Measurements from ENCODE around the gene THSD7B.
"Not testable (repeated sequence)": the region's sequence is repeated elsewhere in the genome, so short reads cannot be mapped to it uniquely, and the experiment has no call there.

Gene THSD7B

GRCh38 chr2:136765256-136766072 is at the start of gene THSD7B:
TSS of gene THSD7B (plus strand) at chr2:136765545. CDS start at chr2:136882179, 116,634 bp downstream.
- no peak for DNase-seq (ENCODE audit: low spot score)

- DNase-seq (ENCODE audit: low spot score) = no peak
Measured at GRCh38 chr2:136718273-136718672, 47.1 kb upstream of the THSD7B start.

GRCh38 chr2:136727973-136728699 is 37.2 kb upstream of the THSD7B start:
- DNase-seq (ENCODE audit: low spot score) = no peak

- no peak for DNase-seq (ENCODE audit: low spot score)
Measured at GRCh38 chr2:136736236-136736635, 29.1 kb upstream of the THSD7B start.

- no peak for DNase-seq (ENCODE audit: low spot score)
Measured at GRCh38 chr2:136738044-136738443, 27.3 kb upstream of the THSD7B start.

- DNase-seq (ENCODE audit: low spot score) = no peak
Measured at GRCh38 chr2:136741471-136741870, 23.9 kb upstream of the THSD7B start.

- no peak for DNase-seq (ENCODE audit: low spot score)
Measured at GRCh38 chr2:136750065-136750464, 15.3 kb upstream of the THSD7B start.

GRCh38 chr2:136751406-136751805 is 13.9 kb upstream of the THSD7B start:
- DNase-seq (ENCODE audit: low spot score) = no peak

GRCh38 chr2:136758504-136758903 is 6.8 kb upstream of the THSD7B start:
- not testable (repeated sequence) for DNase-seq (ENCODE audit: low spot score)

GRCh38 chr2:136764452-136765255 is 691 bp upstream of the THSD7B start:
- DNase-seq (ENCODE audit: low spot score) = no peak

- DNase-seq (ENCODE audit: low spot score) = no peak
Measured at GRCh38 chr2:136766073-136766404, 694 bp downstream of the THSD7B start.

- no peak for DNase-seq (ENCODE audit: low spot score)
Measured at GRCh38 chr2:136767030-136767429, 1.7 kb downstream of the THSD7B start.

- DNase-seq (ENCODE audit: low spot score) = no peak
Measured at GRCh38 chr2:136769871-136770270, 4.5 kb downstream of the THSD7B start.

- DNase-seq (ENCODE audit: low spot score) = no peak
Measured at GRCh38 chr2:136770384-136770783, 5.0 kb downstream of the THSD7B start.

- no peak for DNase-seq (ENCODE audit: low spot score)
Measured at GRCh38 chr2:136777391-136777790, 12.0 kb downstream of the THSD7B start.

- DNase-seq (ENCODE audit: low spot score) = no peak
Measured at GRCh38 chr2:136783856-136784255, 18.5 kb downstream of the THSD7B start.

GRCh38 chr2:136785215-136785614 is 19.9 kb downstream of the THSD7B start:
- DNase-seq (ENCODE audit: low spot score) = no peak

- DNase-seq (ENCODE audit: low spot score) = no peak
Measured at GRCh38 chr2:136787970-136788369, 22.6 kb downstream of the THSD7B start.

GRCh38 chr2:136796339-136796738 is 31.0 kb downstream of the THSD7B start:
- DNase-seq (ENCODE audit: low spot score) = no peak

GRCh38 chr2:136798766-136799165 is 33.4 kb downstream of the THSD7B start:
- DNase-seq (ENCODE audit: low spot score) = no peak

GRCh38 chr2:136801661-136802060 is 36.3 kb downstream of the THSD7B start:
- no peak for DNase-seq (ENCODE audit: low spot score)

GRCh38 chr2:136809998-136810397 is 44.7 kb downstream of the THSD7B start:
- DNase-seq (ENCODE audit: low spot score) = no peak

- no peak for DNase-seq (ENCODE audit: low spot score)
Measured at GRCh38 chr2:136818839-136819238, 53.5 kb downstream of the THSD7B start.
